GM18873 (cell line): ENCODE measurements around the gene UBE2QL1.
A peak's percentile ranks its signal among the peaks of the same experiment; 100 is the strongest.

Experiments used
- ATAC-seq: cut with Tn5 transposase; IDR thresholded peaks from one replicate; pipeline ENCODE4 v1.9.1; 2021; ENCODE audit warnings: mild to moderate bottlenecking, moderate library complexity, moderate number of reproducible peaks; ENCODE audit not compliant: unreplicated experiment, low FRiP score

The UBE2QL1 gene

GRCh38 chr5:6471252-6471651 lies 22.6 kb downstream of the UBE2QL1 start:
- no peak for ATAC-seq

- no peak for ATAC-seq
These were observed 24.1 kb downstream of the UBE2QL1 start for GRCh38 chr5:6472792-6473191.

GRCh38 chr5:6473284-6473683 lies 24.6 kb downstream of the UBE2QL1 start:
- ATAC-seq, result no peak

- ATAC-seq, result no peak
These were observed 27.1 kb downstream of the UBE2QL1 start for GRCh38 chr5:6475626-6476312.

- ATAC-seq, result no peak
These were observed 27.6 kb downstream of the UBE2QL1 start for GRCh38 chr5:6476313-6476661.

- no peak for ATAC-seq
These were observed 30.1 kb downstream of the UBE2QL1 start for GRCh38 chr5:6478793-6479192.

- ATAC-seq, result peak; percentile 52
These were observed 31.7 kb downstream of the UBE2QL1 start for GRCh38 chr5:6480133-6481051.

GRCh38 chr5:6482735-6483134 lies 34.1 kb downstream of the UBE2QL1 start:
- ATAC-seq, result no peak

- ATAC-seq, result peak; percentile 90
These were observed 35.3 kb downstream of the UBE2QL1 start for GRCh38 chr5:6483880-6484382.

- ATAC-seq, result no peak
These were observed 35.8 kb downstream of the UBE2QL1 start for GRCh38 chr5:6484446-6484845.

- ATAC-seq, result no peak
These were observed 36.2 kb downstream of the UBE2QL1 start for GRCh38 chr5:6484899-6485298.

GRCh38 chr5:6485441-6485840 lies 36.8 kb downstream of the UBE2QL1 start:
- no peak for ATAC-seq

- ATAC-seq, result no peak
These were observed 37.4 kb downstream of the UBE2QL1 start for GRCh38 chr5:6486074-6486473.

GRCh38 chr5:6487081-6487480 lies 38.4 kb downstream of the UBE2QL1 start:
- no peak for ATAC-seq

GRCh38 chr5:6488021-6488420 lies 39.4 kb downstream of the UBE2QL1 start:
- ATAC-seq, result no peak

- ATAC-seq, result no peak
These were observed 41.1 kb downstream of the UBE2QL1 start for GRCh38 chr5:6489643-6490185.

GRCh38 chr5:6490246-6490645 lies 41.6 kb downstream of the UBE2QL1 start:
- ATAC-seq, result no peak

GRCh38 chr5:6490693-6491092 lies 42.0 kb downstream of the UBE2QL1 start:
- no peak for ATAC-seq

GRCh38 chr5:6491196-6491918 lies 42.7 kb downstream of the UBE2QL1 start:
- no peak for ATAC-seq

- no peak for ATAC-seq
These were observed 43.2 kb downstream of the UBE2QL1 start for GRCh38 chr5:6491919-6492290.

- ATAC-seq, result peak; percentile 35
These were observed 44.3 kb downstream of the UBE2QL1 start for GRCh38 chr5:6492934-6493333.
